ENCODE results near the gene OR6F1.

- TF ChIP-seq POLR2AphosphoS5 (IDR thresholded peaks at IDR 0.05; ENCODE audit: low read depth, low read length), result no peak
- TF ChIP-seq, protein P1, sequence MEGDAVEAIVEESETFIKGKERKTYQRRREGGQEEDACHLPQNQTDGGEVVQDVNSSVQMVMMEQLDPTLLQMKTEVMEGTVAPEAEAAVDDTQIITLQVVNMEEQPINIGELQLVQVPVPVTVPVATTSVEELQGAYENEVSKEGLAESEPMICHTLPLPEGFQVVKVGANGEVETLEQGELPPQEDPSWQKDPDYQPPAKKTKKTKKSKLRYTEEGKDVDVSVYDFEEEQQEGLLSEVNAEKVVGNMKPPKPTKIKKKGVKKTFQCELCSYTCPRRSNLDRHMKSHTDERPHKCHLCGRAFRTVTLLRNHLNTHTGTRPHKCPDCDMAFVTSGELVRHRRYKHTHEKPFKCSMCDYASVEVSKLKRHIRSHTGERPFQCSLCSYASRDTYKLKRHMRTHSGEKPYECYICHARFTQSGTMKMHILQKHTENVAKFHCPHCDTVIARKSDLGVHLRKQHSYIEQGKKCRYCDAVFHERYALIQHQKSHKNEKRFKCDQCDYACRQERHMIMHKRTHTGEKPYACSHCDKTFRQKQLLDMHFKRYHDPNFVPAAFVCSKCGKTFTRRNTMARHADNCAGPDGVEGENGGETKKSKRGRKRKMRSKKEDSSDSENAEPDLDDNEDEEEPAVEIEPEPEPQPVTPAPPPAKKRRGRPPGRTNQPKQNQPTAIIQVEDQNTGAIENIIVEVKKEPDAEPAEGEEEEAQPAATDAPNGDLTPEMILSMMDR (IDR thresholded peaks at IDR 0.05 in 2 of 3, conservative IDR thresholded peaks at IDR 0.05 in 1 of 3; ENCODE audit: borderline replicate concordance in 1 of 3, insufficient read depth in 1 of 3, low read depth in 2 of 3, low read length in 2 of 3), result no peak
Measured at GRCh38 chr1:247738315-247738714, 21.9 kb upstream of the OR6F1 start, which contains the start of gene OR14K1.

Measured in HCT116 (cell line).